ENCODE measurements around the gene FIBP.

FIBP gene

DNA sequence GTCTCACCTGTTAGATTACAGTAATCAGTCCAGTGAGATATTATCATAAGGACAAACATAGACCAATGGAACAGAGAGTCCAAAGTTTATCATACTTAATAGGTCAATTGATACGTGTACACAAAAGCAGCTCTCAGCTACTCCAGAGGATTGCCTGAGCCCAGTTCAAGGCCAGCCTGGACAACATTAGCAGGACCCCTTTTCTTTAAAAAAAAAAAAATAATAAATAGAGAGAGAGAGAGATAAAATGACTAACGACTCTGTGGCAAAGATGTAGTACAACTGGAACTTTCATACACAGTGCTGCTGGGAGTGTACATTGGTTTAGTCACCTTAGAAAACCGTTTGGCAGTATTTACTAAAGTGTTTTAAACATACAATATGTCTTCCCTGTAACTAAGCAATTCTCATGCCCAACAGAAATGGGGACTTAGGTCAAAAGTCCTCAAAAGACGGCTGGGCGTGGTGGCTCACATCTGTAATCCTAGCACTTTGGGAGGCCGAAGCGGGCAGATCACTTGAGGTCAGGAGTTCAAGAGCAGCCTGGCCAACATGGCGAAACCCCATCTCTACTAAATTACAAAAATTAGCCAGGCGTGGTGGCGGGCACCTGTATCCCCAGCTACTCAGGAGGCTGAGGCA, 43.9 kb downstream of the FIBP start:
- no peak for DNase-seq (ENCODE audit: low spot score)

GRCh38 chr11:65843811-65844210, 44.5 kb downstream of the FIBP start:
- DNase-seq (ENCODE audit: low spot score) = no peak

DNA sequence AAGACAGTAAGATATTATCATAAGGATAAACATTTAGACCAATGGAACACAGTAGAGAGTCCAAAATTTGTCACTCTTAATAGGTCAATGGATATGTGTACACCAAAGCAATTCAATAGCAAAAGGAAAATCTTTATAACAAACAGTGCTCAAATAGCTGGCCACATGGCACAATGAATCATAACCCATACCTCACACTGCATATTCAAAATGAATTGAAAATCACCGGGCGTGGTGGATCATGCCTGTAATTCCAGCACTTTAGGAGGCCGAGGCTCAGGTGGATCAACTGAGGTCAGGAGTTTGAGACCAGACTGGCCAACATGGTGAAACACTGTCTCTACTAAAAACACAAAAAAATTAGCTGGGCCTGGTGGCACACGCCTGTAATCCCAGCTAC, 46.1 kb downstream of the FIBP start:
- DNase-seq (ENCODE audit: low spot score) = no peak

DNA sequence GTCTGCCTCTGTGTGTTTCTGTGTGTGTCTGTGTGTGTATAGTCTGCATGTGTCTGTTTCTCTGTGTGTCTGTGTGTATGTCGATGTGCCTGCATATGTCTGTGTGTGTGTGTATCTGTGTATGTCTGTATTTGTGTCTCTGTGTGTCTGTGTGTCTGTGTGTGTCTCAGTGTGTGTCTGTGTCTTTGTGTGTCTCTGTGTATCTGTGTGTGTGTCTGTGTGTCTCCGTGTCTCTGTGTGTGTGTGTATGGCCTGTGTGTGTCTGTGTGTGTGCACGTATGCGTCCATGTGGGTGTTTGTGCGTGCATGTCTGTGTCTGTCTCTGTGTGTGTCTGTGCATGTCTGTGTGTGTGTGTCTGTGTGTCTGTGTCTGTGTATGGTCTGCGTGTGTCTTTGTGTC, 54.1 kb downstream of the FIBP start:
- no peak for DNase-seq (ENCODE audit: low spot score)
